ENCODE data around the gene NMUR2. TPM values are rescaled to one million over a fixed set of nuclear protein-coding genes. Genes with fewer than 3 reads are reported as not detected.

NMUR2 gene
- polyA plus RNA-seq (2012; ENCODE audit: low read depth, missing spikeins) = not detected

GRCh38 chr5:152405145-152405544 is at the start of gene NMUR2:
NMUR2 (minus strand) TSS chr5:152405279; CDS start chr5:152405113, 166 bp downstream.
- TF ChIP-seq POU2F2 (IDR thresholded peaks at IDR 0.05; ENCODE audit: low read depth, low read length) (no peak), SPI1 (IDR thresholded peaks at IDR 0.05; ENCODE audit: low read depth, low read length) (no peak), POLR2AphosphoS5 (IDR thresholded peaks at IDR 0.05; ENCODE audit: low read depth, low read length) (no peak), POLR2A (IDR thresholded peaks at IDR 0.05; ENCODE audit: low read depth, low read length) (no peak), PAX5 (IDR thresholded peaks at IDR 0.05; ENCODE audit: insufficient read depth, low read length, severe bottlenecking) (no peak), TAF1 (IDR thresholded peaks at IDR 0.05; ENCODE audit: low read depth, low read length) (no peak)
- DNase-seq (ENCODE audit: insufficient read length, low spot score) = no peak
- no peak for FAIRE-seq

- DNase-seq (ENCODE audit: insufficient read length, low spot score) = no peak
- no peak for FAIRE-seq
- TF ChIP-seq POU2F2 (IDR thresholded peaks at IDR 0.05; ENCODE audit: low read depth, low read length) = no peak
- TF ChIP-seq TAF1 (IDR thresholded peaks at IDR 0.05; ENCODE audit: low read depth, low read length) = no peak
- no peak for TF ChIP-seq POLR2AphosphoS5 (IDR thresholded peaks at IDR 0.05; ENCODE audit: low read depth, low read length)
- no peak for TF ChIP-seq SPI1 (IDR thresholded peaks at IDR 0.05; ENCODE audit: low read depth, low read length)
- TF ChIP-seq POLR2A (IDR thresholded peaks at IDR 0.05; ENCODE audit: low read depth, low read length) = no peak
- no peak for TF ChIP-seq PAX5 (IDR thresholded peaks at IDR 0.05; ENCODE audit: insufficient read depth, low read length, severe bottlenecking)
Observed at GRCh38 chr5:152443935-152444334, 38.9 kb upstream of the NMUR2 start.

GRCh38 chr5:152439791-152440190 is 34.7 kb upstream of the NMUR2 start:
- TF ChIP-seq TAF1 (IDR thresholded peaks at IDR 0.05; ENCODE audit: low read depth, low read length) = no peak
- no peak for TF ChIP-seq POLR2A (IDR thresholded peaks at IDR 0.05; ENCODE audit: low read depth, low read length)
- no peak for TF ChIP-seq POU2F2 (IDR thresholded peaks at IDR 0.05; ENCODE audit: low read depth, low read length)
- no peak for TF ChIP-seq POLR2AphosphoS5 (IDR thresholded peaks at IDR 0.05; ENCODE audit: low read depth, low read length)
- TF ChIP-seq SPI1 (IDR thresholded peaks at IDR 0.05; ENCODE audit: low read depth, low read length) = no peak
- TF ChIP-seq PAX5 (IDR thresholded peaks at IDR 0.05; ENCODE audit: insufficient read depth, low read length, severe bottlenecking) = no peak
- DNase-seq (ENCODE audit: insufficient read length, low spot score) (no peak), FAIRE-seq (no peak)

GRCh38 chr5:152437866-152438265 is 32.8 kb upstream of the NMUR2 start:
- DNase-seq (ENCODE audit: insufficient read length, low spot score) = no peak
- no peak for FAIRE-seq
- no peak for TF ChIP-seq POU2F2 (IDR thresholded peaks at IDR 0.05; ENCODE audit: low read depth, low read length)
- TF ChIP-seq POLR2AphosphoS5 (IDR thresholded peaks at IDR 0.05; ENCODE audit: low read depth, low read length) = no peak
- TF ChIP-seq POLR2A (IDR thresholded peaks at IDR 0.05; ENCODE audit: low read depth, low read length) = no peak
- no peak for TF ChIP-seq PAX5 (IDR thresholded peaks at IDR 0.05; ENCODE audit: insufficient read depth, low read length, severe bottlenecking)
- no peak for TF ChIP-seq SPI1 (IDR thresholded peaks at IDR 0.05; ENCODE audit: low read depth, low read length)
- no peak for TF ChIP-seq TAF1 (IDR thresholded peaks at IDR 0.05; ENCODE audit: low read depth, low read length)

GRCh38 chr5:152427721-152428120 is 22.6 kb upstream of the NMUR2 start:
- FAIRE-seq = no peak
- TF ChIP-seq POLR2A (IDR thresholded peaks at IDR 0.05; ENCODE audit: low read depth, low read length) = no peak
- DNase-seq (ENCODE audit: insufficient read length, low spot score) = no peak

GRCh38 chr5:152425083-152425482 is 20.0 kb upstream of the NMUR2 start:
- no peak for TF ChIP-seq PAX5 (IDR thresholded peaks at IDR 0.05; ENCODE audit: insufficient read depth, low read length, severe bottlenecking)
- TF ChIP-seq TAF1 (IDR thresholded peaks at IDR 0.05; ENCODE audit: low read depth, low read length) = no peak
- TF ChIP-seq SPI1 (IDR thresholded peaks at IDR 0.05; ENCODE audit: low read depth, low read length) = no peak
- no peak for TF ChIP-seq POU2F2 (IDR thresholded peaks at IDR 0.05; ENCODE audit: low read depth, low read length)
- TF ChIP-seq POLR2AphosphoS5 (IDR thresholded peaks at IDR 0.05; ENCODE audit: low read depth, low read length) = no peak
- TF ChIP-seq POLR2A (IDR thresholded peaks at IDR 0.05; ENCODE audit: low read depth, low read length) = no peak
- no peak for DNase-seq (ENCODE audit: insufficient read length, low spot score)
- FAIRE-seq = no peak

- no peak for FAIRE-seq
- no peak for DNase-seq (ENCODE audit: insufficient read length, low spot score)
- no peak for TF ChIP-seq POLR2A (IDR thresholded peaks at IDR 0.05; ENCODE audit: low read depth, low read length)
- no peak for TF ChIP-seq POLR2AphosphoS5 (IDR thresholded peaks at IDR 0.05; ENCODE audit: low read depth, low read length)
- no peak for TF ChIP-seq TAF1 (IDR thresholded peaks at IDR 0.05; ENCODE audit: low read depth, low read length)
- TF ChIP-seq POU2F2 (IDR thresholded peaks at IDR 0.05; ENCODE audit: low read depth, low read length) = no peak
- no peak for TF ChIP-seq PAX5 (IDR thresholded peaks at IDR 0.05; ENCODE audit: insufficient read depth, low read length, severe bottlenecking)
- TF ChIP-seq SPI1 (IDR thresholded peaks at IDR 0.05; ENCODE audit: low read depth, low read length) = no peak
Observed at GRCh38 chr5:152424501-152424900, 19.4 kb upstream of the NMUR2 start.

GRCh38 chr5:152422081-152422480 is 17.0 kb upstream of the NMUR2 start:
- no peak for TF ChIP-seq PAX5 (IDR thresholded peaks at IDR 0.05; ENCODE audit: insufficient read depth, low read length, severe bottlenecking)
- no peak for TF ChIP-seq POLR2AphosphoS5 (IDR thresholded peaks at IDR 0.05; ENCODE audit: low read depth, low read length)
- TF ChIP-seq TAF1 (IDR thresholded peaks at IDR 0.05; ENCODE audit: low read depth, low read length) = no peak
- no peak for TF ChIP-seq POU2F2 (IDR thresholded peaks at IDR 0.05; ENCODE audit: low read depth, low read length)
- TF ChIP-seq SPI1 (IDR thresholded peaks at IDR 0.05; ENCODE audit: low read depth, low read length) = no peak
- TF ChIP-seq POLR2A (IDR thresholded peaks at IDR 0.05; ENCODE audit: low read depth, low read length) = no peak
- FAIRE-seq = no peak

GRCh38 chr5:152412129-152412528 is 7.0 kb upstream of the NMUR2 start:
- DNase-seq (ENCODE audit: insufficient read length, low spot score) = no peak
- TF ChIP-seq SPI1 (IDR thresholded peaks at IDR 0.05; ENCODE audit: low read depth, low read length) (no peak), POLR2A (IDR thresholded peaks at IDR 0.05; ENCODE audit: low read depth, low read length) (no peak), POU2F2 (IDR thresholded peaks at IDR 0.05; ENCODE audit: low read depth, low read length) (no peak), POLR2AphosphoS5 (IDR thresholded peaks at IDR 0.05; ENCODE audit: low read depth, low read length) (no peak), PAX5 (IDR thresholded peaks at IDR 0.05; ENCODE audit: insufficient read depth, low read length, severe bottlenecking) (no peak), TAF1 (IDR thresholded peaks at IDR 0.05; ENCODE audit: low read depth, low read length) (no peak)

More at GRCh38 chr5:152422081-152422480, 17.0 kb upstream of the NMUR2 start:
- DNase-seq (ENCODE audit: insufficient read length, low spot score) = no peak

GRCh38 chr5:152406082-152406481 is 1.0 kb upstream of the NMUR2 start:
- TF ChIP-seq POLR2A (IDR thresholded peaks at IDR 0.05; ENCODE audit: low read depth, low read length) (no peak), SPI1 (IDR thresholded peaks at IDR 0.05; ENCODE audit: low read depth, low read length) (no peak), POLR2AphosphoS5 (IDR thresholded peaks at IDR 0.05; ENCODE audit: low read depth, low read length) (no peak), POU2F2 (IDR thresholded peaks at IDR 0.05; ENCODE audit: low read depth, low read length) (no peak), TAF1 (IDR thresholded peaks at IDR 0.05; ENCODE audit: low read depth, low read length) (no peak), PAX5 (IDR thresholded peaks at IDR 0.05; ENCODE audit: insufficient read depth, low read length, severe bottlenecking) (no peak)
- DNase-seq (ENCODE audit: insufficient read length, low spot score) (no peak), FAIRE-seq (no peak)

More at GRCh38 chr5:152412129-152412528, 7.0 kb upstream of the NMUR2 start:
- no peak for FAIRE-seq
